ENCODE data around the gene EIF1.

DNA sequence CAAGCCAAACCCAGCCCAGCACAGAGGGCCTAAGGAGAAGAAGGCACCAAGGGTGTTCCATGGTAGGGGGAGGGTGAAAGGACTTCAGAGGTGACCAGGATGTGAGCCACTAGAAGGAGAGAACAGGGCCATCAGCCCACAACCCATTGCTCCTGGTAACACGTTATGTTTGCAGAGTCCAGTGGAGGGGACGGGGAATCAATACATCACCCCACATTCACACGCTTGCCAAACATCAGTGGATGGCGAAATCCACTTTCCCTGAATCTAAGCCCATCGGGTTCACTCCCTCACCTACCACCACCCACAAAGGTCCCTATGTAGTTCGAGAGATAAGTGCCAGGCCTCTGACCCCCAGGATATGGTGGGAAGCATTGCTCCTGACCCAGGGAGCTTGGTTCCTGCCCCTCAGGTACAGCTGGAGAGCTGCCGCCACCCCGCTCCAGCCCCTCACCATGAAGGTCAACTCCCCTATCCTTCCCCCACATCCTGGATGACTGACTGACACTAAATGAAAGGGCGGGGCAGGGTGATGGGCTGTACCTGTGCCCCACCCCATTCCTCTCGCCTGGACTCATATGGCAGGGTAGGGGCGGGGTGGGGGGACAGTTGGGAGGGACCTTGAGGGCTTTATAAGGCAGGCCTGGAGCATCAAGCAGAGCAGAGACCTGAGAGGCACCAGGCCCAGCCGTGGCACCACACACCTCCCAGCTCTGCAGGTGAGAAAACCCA lies 23.1 kb downstream of the EIF1 start, which contains the start of gene GAST:
- TF ChIP-seq, protein P1, sequence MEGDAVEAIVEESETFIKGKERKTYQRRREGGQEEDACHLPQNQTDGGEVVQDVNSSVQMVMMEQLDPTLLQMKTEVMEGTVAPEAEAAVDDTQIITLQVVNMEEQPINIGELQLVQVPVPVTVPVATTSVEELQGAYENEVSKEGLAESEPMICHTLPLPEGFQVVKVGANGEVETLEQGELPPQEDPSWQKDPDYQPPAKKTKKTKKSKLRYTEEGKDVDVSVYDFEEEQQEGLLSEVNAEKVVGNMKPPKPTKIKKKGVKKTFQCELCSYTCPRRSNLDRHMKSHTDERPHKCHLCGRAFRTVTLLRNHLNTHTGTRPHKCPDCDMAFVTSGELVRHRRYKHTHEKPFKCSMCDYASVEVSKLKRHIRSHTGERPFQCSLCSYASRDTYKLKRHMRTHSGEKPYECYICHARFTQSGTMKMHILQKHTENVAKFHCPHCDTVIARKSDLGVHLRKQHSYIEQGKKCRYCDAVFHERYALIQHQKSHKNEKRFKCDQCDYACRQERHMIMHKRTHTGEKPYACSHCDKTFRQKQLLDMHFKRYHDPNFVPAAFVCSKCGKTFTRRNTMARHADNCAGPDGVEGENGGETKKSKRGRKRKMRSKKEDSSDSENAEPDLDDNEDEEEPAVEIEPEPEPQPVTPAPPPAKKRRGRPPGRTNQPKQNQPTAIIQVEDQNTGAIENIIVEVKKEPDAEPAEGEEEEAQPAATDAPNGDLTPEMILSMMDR (IDR thresholded peaks at IDR 0.05), result no peak
- TF ChIP-seq NR2C2 (CRISPR knock-in tag; IDR thresholded peaks at IDR 0.05), result no peak
- TF ChIP-seq, protein P2, sequence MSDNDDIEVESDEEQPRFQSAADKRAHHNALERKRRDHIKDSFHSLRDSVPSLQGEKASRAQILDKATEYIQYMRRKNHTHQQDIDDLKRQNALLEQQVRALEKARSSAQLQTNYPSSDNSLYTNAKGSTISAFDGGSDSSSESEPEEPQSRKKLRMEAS (CRISPR knock-in tag; IDR thresholded peaks at IDR 0.05), result no peak
- TF ChIP-seq, protein P3, sequence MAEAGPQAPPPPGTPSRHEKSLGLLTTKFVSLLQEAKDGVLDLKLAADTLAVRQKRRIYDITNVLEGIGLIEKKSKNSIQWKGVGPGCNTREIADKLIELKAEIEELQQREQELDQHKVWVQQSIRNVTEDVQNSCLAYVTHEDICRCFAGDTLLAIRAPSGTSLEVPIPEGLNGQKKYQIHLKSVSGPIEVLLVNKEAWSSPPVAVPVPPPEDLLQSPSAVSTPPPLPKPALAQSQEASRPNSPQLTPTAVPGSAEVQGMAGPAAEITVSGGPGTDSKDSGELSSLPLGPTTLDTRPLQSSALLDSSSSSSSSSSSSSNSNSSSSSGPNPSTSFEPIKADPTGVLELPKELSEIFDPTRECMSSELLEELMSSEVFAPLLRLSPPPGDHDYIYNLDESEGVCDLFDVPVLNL (CRISPR knock-in tag; IDR thresholded peaks at IDR 0.05; ENCODE audit: borderline replicate concordance, low read depth), result no peak
- no peak for TF ChIP-seq MYBL2 (CRISPR knock-in tag; IDR thresholded peaks at IDR 0.05)

Data from WTC11 (cell line).